NCI-H146 (cell line): ENCODE measurements around the gene TCEA2.

Experiments
- DNase-seq: peaks from one replicate; lab custom pipeline; 2025; lab: John Stamatoyannopoulos, UW

Gene TCEA2

GRCh38 chr20:64062596-64063388 lies at the start of gene TCEA2:
TCEA2 (plus strand) TSS chr20:64063198; CDS start chr20:64063313, 115 bp downstream.
- peak; percentile 96 for DNase-seq

GRCh38 chr20:64015635-64016034 lies 47.4 kb upstream of the TCEA2 start:
- DNase-seq = no peak

GRCh38 chr20:64021124-64021975 lies 41.6 kb upstream of the TCEA2 start:
- DNase-seq = no peak

- DNase-seq = no peak
These were observed 40.2 kb upstream of the TCEA2 start for GRCh38 chr20:64022671-64023360.

- no peak for DNase-seq
These were observed 39.4 kb upstream of the TCEA2 start for GRCh38 chr20:64023361-64024140.

GRCh38 chr20:64024141-64024990 lies 38.6 kb upstream of the TCEA2 start:
- DNase-seq = no peak

GRCh38 chr20:64025101-64025825 lies 37.7 kb upstream of the TCEA2 start:
- DNase-seq = no peak

- no peak for DNase-seq
These were observed 37.1 kb upstream of the TCEA2 start for GRCh38 chr20:64025826-64026412.

- no peak for DNase-seq
These were observed 34.9 kb upstream of the TCEA2 start for GRCh38 chr20:64027981-64028685.

GRCh38 chr20:64029293-64030117 lies 33.5 kb upstream of the TCEA2 start:
- DNase-seq = no peak

- DNase-seq = no peak
These were observed 32.4 kb upstream of the TCEA2 start for GRCh38 chr20:64030371-64031134.

GRCh38 chr20:64031822-64032314 lies 31.1 kb upstream of the TCEA2 start:
- DNase-seq = no peak

GRCh38 chr20:64032706-64033624 lies 30.0 kb upstream of the TCEA2 start:
- no peak for DNase-seq

GRCh38 chr20:64033981-64034493 lies 29.0 kb upstream of the TCEA2 start:
- no peak for DNase-seq

GRCh38 chr20:64035066-64035932 lies 27.7 kb upstream of the TCEA2 start:
- DNase-seq = no peak
